ENCODE results near the gene PTPN4. TPM values are rescaled to one million over a fixed set of nuclear protein-coding genes. Genes with fewer than 3 reads are reported as not detected.

The PTPN4 gene
- total RNA-seq, 1 experiment from 2014 or later: 80.5 TPM

GRCh38 chr2:119888680-119889079, 129.0 kb downstream of the PTPN4 start:
- Histone ChIP-seq H3K79me2 (ENCODE audit: insufficient read depth, low read length) (no peaks in the 10 kb centered on the region; the same call in 1 of the 2 replicates), H2AFZ (ENCODE audit: low read length) (no peak overlapping the region), H4K20me1 (ENCODE audit: control insufficient read depth, insufficient read depth, insufficient read length) (no peaks in the 10 kb centered on the region), H3K9ac (ENCODE audit: extremely low read depth, insufficient read length, low read length) (no peak overlapping the region), H4K5ac (ENCODE audit: insufficient read length, low read depth, low read length) (no peak overlapping the region), H3K56ac (ENCODE audit: insufficient read length, low read depth, low read length) (no peak overlapping the region), H2BK15ac (ENCODE audit: low read depth, low read length) (no peak overlapping the region), H2AK5ac (ENCODE audit: insufficient read length, low read length) (no peak overlapping the region), H3K79me1 (ENCODE audit: insufficient read depth, low read depth, low read length, poor library complexity, severe bottlenecking) (no peaks in the 10 kb centered on the region), H4K91ac (ENCODE audit: insufficient read length, low read depth, low read length) (no peak overlapping the region), H3K23me2 (ENCODE audit: insufficient read length, low read depth, low read length, poor library complexity, severe bottlenecking) (no peaks in the 10 kb centered on the region), H3K9me3 (ENCODE audit: control insufficient read depth, low read depth, low read length) (no peaks in the 10 kb centered on the region), H3K4me2 (ENCODE audit: insufficient read depth, insufficient read length, low read length) (no peak overlapping the region), H2BK120ac (ENCODE audit: low read depth, low read length, poor library complexity, severe bottlenecking) (no peak overlapping the region), H3K4me1 (ENCODE audit: insufficient read depth, low read length) (no peaks in the 10 kb centered on the region), H3T11ph (ENCODE audit: low read length) (no peak overlapping the region), H2BK5ac (ENCODE audit: insufficient read length, low read length) (no peak overlapping the region), H3K18ac (ENCODE audit: insufficient read length, low read depth, low read length) (no peak overlapping the region), H4K8ac (replicated peaks; ENCODE audit: insufficient read length, low read depth, low read length) (no peak overlapping the region), H3K4ac (ENCODE audit: low read depth, low read length) (no peak overlapping the region), H2BK20ac (ENCODE audit: low read depth, low read length, poor library complexity, severe bottlenecking) (no peak overlapping the region), H3K27ac (ENCODE audit: insufficient read length, low read depth, low read length) (no peak overlapping the region), H3K23ac (ENCODE audit: insufficient read length, low read depth, low read length) (no peak overlapping the region), H3K27me3 (ENCODE audit: insufficient read depth, low read length) (no peaks in the 10 kb centered on the region), H3K14ac (ENCODE audit: insufficient read depth, low read length) (no peak overlapping the region), H2BK12ac (ENCODE audit: insufficient read length, low read depth, low read length) (no peak overlapping the region)
- Mint-ChIP-seq H3K4me1 (no peaks in the 10 kb centered on the region), H3K27me3 (ENCODE audit: low read depth) (no peaks in the 10 kb centered on the region), H3K9me3 (peaks cover 7% of the 10 kb centered on the region in 2 experiments; a peak in 3 of 5 replicates), H3K4me3 (no peak overlapping the region), H3K27ac (peak overlapping the region in 1 of 3 experiments; percentile 4; a peak in 1 of 7 replicates), H3K36me3 (ENCODE audit: insufficient read depth in 1 of 3, low read depth in 3 of 3) (peaks cover 31 to 65% (median 53%) of the 10 kb centered on the region in 3 experiments)
- WGBS (ENCODE audit: extremely low coverage, insufficient read length, low lambda C conversion rate): no CpG with 5 or more reads among the region's 2 CpGs
- no peak for DNase-seq
- TF ChIP-seq CTCF (conservative IDR thresholded peaks at IDR 0.05): no peak
